HG03558 (cell line): ENCODE results near the gene CAPZB.

ENCODE experiments used
- ATAC-seq: cut with Tn5 transposase; IDR thresholded peaks from one replicate; pipeline ENCODE4 v1.9.1; 2021; ENCODE audit warnings: moderate number of reproducible peaks; ENCODE audit not compliant: unreplicated experiment; ENCODE audit errors: extremely low read depth

CAPZB gene

DNA sequence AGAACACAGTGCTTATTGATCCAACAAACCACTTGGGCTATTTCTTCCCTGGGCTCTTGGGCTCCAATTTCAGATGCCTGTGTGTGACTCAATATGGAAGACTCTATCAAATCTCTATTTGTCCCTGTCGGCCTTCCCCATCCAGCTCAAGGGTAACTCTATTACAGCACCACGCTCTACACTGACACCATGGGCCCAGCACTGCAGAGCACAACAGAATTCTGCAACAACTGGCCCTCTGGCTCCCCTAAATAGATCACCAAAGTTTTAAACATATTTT lies 51.7 kb downstream of the CAPZB start:
- ATAC-seq: no peak

DNA sequence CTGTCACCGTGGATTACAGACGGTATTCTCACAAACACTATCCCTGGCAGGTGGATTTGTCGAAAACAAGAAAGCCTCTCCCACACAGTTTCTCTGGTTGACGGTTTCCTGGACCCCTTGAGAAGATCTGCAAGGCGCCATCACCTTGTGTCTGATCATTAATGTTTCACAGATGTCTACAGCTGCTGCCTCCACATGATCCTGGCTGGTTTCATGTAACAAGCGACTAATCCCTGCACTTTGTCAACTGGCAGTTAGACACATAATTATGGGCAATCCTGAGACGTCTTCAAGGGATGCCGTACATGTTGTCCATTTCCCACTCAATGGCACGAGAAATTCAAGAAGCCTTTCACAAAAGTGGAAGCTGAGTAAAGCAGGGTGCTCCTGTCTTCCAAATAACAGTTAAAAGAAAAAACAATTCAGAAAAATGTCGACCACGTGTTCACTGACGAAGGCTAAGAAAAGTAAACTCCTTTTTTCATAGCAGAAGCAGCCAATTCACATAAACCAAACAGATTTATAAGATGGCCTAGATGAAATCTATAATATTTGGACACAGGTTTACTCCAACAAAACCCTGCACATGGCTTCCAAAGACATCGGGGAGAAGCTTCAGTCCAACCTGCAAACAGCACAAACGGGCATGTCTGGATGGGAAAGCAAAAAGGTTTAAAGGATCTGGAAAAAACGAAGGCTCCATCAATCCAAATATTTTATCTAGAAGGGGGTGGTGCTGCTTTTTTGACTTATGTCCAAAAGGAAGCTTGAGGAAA lies 52.2 kb downstream of the CAPZB start:
- ATAC-seq: no peak

- ATAC-seq: no peak
These were observed 54.9 kb downstream of the CAPZB start for GRCh38 chr1:19430121-19431068.

DNA sequence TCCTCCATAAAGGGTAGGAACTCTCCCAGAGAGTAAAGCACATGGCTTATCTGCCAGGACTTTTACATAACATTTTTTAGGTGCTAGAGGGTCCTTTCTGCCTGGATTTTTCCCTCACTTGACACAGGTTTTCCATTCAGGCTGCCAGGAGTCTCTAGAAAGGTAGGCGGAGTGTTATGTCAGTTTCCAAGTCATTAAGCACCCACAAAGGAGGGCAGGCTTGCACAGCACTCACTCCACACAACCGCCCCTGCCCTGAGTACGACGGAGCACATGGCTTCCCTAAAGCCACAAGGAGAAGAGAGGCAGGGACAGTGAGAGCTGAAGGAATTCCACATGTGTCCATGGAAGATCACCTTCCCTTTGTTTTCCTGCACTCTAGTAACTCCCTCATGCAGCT lies 55.7 kb downstream of the CAPZB start:
- no peak for ATAC-seq

DNA sequence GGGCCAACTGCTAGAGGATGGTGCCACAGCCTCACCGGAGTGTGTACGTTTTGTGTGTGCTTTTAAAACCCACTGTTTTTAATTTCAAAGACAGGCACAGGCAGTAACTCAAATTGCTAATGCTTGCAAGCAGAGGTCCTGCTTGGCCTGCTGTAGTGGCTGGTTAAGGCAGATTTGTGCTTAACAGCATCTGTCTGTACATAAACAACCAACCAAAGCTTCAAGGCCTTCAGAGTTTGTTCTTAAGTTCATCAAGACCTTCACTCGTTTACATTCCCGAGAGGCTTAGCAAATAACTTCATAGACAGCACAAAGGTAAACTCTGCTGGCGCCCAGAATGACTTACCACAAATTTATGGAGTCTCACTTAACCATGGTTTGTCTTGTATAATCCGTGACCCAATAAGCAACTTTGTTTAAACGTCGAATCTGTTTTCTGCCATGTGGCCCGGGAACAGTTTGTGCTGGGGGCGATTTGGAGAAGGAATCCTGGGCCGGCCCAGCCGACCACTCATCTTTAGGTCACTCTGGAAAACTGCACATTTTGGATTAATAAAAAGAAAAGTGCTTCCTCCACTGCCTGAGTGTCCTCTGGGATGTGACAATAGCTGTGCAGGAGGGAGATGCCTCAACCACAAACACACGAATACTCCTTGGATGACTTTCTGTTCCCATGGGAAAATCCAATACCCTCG lies 58.1 kb downstream of the CAPZB start:
- no peak for ATAC-seq

GRCh38 chr1:19426294-19427086 lies 58.8 kb downstream of the CAPZB start:
- no peak for ATAC-seq

- no peak for ATAC-seq
These were observed 59.6 kb downstream of the CAPZB start for GRCh38 chr1:19425646-19426239.

DNA sequence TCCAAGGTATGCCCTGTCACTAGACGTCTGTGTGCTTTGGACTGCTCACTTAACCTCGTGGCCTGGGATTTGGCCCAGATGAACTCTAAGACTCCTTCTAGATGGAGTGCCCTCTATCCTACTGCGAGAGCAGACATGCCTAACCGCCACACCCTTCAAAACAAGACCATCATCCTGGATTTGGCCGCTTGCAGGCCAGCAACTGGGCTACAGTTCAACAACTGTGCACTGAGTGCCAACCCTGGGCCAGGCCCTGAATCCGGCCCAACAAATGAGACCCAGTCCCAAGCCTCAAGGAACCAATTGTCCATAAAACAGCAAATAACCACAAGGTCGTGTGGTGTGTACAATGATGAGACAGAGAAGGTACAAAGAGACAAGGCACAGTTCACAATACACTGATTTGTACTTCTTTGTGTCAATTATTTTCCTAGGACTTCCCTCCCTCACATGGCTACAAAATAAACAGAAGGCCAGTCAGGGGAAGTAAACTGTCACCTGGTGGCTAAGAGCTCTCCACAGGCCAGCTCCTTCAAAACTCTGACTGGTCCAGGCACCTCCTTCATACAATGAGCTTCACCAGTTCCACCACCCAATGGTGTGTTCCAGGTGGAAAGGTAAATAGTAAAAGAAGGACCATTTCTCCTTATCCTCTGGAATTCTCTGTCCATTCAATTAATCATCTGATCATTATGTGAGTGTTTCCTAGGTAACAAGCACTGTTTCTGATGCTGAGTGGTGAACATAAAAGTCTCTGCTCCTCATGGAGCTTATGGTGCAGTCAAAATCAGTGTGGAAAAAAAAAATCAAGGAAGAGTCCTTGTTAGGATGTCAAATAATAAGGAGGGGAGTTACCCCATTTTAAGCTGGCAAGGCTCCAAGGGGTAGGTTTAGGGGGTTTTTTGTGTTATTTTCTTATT lies 60.4 kb downstream of the CAPZB start:
- ATAC-seq: no peak

DNA sequence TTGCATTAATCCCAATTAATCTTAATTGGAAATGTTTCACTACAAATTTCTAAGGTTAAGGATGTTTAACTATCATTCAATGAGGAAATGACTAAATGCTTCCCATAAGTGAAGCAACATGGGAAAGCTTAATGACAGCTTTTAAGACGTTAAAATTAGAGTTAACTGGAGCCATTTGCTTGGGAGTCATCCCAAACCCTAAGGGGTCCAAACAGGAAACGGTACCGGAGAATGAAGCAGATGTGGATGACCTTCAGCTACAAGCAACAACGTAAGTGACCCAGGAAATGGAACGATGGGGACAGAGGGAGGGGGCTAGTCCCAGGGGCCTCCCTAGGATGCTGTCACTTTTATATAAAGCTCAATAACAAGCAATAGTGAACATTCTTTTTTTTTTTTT lies 62.2 kb downstream of the CAPZB start:
- ATAC-seq: no peak

DNA sequence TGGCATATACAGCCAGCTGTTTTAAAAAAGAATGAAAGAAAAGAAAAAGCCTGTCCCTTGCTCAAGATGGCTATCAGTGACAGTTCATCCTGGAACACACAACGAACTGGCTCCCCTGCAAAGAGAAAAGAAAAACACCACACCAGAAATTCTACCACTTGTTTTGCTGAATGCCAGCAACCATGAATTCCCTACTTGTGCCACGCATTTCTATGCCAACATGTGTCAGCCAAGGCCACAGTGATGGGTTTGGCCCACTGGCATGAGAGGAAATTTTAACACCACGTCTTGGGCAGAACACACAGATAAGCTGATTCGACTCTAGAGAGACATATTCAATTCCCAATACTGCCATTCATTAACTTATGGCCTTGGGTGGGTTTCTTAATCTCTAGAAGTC lies 64.0 kb downstream of the CAPZB start:
- ATAC-seq: no peak

DNA sequence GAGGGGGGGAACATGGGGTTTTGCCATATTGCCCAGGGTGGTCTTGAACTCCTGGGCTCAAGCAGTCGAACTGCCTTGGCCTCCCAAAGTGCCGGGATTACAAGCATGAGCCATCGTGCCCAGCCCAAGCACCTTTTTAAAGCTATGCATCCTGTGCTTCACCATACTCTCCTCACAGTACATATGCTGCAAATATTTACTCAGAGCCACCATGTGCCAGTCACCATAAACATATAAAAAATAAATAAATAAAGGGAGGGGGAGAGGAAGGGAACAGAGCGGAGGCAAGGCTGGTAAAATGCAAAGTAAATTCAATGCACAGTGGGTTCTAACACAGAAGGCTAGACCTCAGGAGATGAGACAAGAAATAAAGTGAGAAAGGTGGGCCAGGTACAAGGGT lies 64.7 kb downstream of the CAPZB start:
- no peak for ATAC-seq

- no peak for ATAC-seq
These were observed 65.6 kb downstream of the CAPZB start for GRCh38 chr1:19419691-19420090.

- ATAC-seq: no peak
These were observed 66.8 kb downstream of the CAPZB start for GRCh38 chr1:19418503-19418971.

GRCh38 chr1:19416921-19417470 lies 68.3 kb downstream of the CAPZB start:
- no peak for ATAC-seq

GRCh38 chr1:19416145-19416544 lies 69.2 kb downstream of the CAPZB start:
- no peak for ATAC-seq

DNA sequence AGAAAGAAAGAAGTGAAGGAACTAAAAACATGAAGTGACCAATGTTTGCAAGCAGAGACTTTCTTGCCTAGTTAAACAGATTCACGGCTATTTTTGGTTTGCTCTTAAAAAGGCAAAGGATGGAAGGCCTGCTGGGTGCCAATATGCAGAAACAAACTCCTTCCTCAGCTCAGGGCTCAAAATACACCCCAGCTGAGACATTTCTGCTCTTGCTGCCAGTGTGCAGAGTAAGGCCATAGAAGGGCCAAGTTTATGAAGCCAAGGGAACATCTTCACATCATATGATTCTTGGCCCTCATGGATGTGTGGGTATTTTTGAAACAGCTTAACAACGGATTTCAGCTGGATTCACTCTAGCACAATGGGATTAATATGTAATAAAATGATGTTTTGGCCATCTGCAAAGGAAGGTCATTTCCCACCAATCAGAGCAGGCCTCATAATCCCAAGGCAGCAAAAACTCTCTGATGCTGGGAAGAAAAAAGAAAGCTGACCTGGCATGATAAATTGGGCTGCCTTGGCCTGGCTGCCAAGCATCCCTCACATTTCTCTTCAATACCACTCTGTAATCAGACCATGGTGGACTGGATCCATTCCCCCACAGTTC lies 70.7 kb downstream of the CAPZB start:
- ATAC-seq: no peak

DNA sequence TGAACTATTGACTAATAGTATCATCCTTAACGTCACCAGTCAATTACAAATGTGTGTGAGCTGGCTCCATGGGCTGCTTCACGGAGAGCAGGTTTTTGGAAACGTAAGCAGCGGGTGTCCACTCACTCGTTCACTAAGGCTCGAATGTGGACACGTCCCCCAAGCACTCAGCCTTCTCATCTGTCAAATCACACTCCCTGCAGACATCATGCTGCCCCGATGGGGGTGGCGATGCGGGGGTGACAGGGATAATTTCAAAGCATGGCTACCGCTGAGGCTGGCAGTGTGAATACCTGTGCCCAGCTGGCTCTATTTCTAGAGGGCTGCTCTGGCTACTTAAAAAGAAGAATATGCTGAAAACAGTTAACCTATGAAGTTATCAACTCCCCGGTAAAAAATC lies 71.3 kb downstream of the CAPZB start:
- no peak for ATAC-seq

- no peak for ATAC-seq
These were observed 72.7 kb downstream of the CAPZB start for GRCh38 chr1:19412654-19413053.
